H1 (cell line): Measurements from ENCODE around the gene HEXIM2. TPM values are rescaled to one million over a fixed set of nuclear protein-coding genes. Genes with fewer than 3 reads are reported as not detected.

Experiments used
- ASH2L ChIP-seq: fragments of 200-600, 300-600 bp; sonication (generic); IDR thresholded peaks from one replicate; pipeline ENCODE4 v1.7.1; 2017; ENCODE audit warnings: low read length
- BACH1 ChIP-seq: IDR thresholded peaks from 2 replicates; pipeline ENCODE4 v1.6.1; 2012; ENCODE audit warnings: low read length, improper control_type of control experiment
- BCL11A ChIP-seq, 2 experiments: IDR thresholded peaks; one replicate each; pipeline ENCODE4 v1.6.1; 2011; ENCODE audit warnings: low read depth in 2 of 2, low read length in 2 of 2, mild to moderate bottlenecking in 2 of 2
- CBX8 ChIP-seq: fragments of 300-800, 300-1000 bp; sonication (generic); IDR thresholded peaks from 2 replicates; pipeline ENCODE4 v1.7.1; 2016; ENCODE audit warnings: low read depth, low read length, borderline replicate concordance
- CHD1 ChIP-seq: IDR thresholded peaks from 2 replicates; pipeline ENCODE4 v1.6.1; 2012; ENCODE audit warnings: low read depth, low read length, improper control_type of control experiment
- HDAC2 ChIP-seq, 2 experiments: fragments of 300-600 bp in 1 of 2; sonication (generic) in 1 of 2; IDR thresholded peaks; 2 replicates each; pipeline ENCODE4 v1.6.1; 2011 to 2012; ENCODE audit warnings: low read depth in 2 of 2, low read length in 2 of 2, mild to moderate bottlenecking in 2 of 2, moderate library complexity in 2 of 2, borderline replicate concordance in 1 of 2, inconsistent platforms in 1 of 2
- HDAC6 ChIP-seq: IDR thresholded peaks from one replicate; pipeline ENCODE4 v1.7.1; 2012; ENCODE audit warnings: low read depth, mild to moderate bottlenecking, inconsistent platforms, low read length, moderate library complexity
- KDM1A ChIP-seq: fragments of 200-600, 300-600 bp; sonication (generic); IDR thresholded peaks from 2 replicates; pipeline ENCODE4 v1.7.1; 2016; ENCODE audit warnings: mild to moderate bottlenecking, low read length, borderline replicate concordance
- NANOG ChIP-seq: IDR thresholded peaks from 2 replicates; pipeline ENCODE4 v1.6.1; 2011; ENCODE audit warnings: low read length, low read depth, mild to moderate bottlenecking, inconsistent platforms; ENCODE audit not compliant: insufficient read depth, poor library complexity, severe bottlenecking
- POLR2AphosphoS5 ChIP-seq: IDR thresholded peaks from 2 replicates; pipeline ENCODE4 v1.6.1; 2011; ENCODE audit warnings: low read depth, low read length
- RBBP5 ChIP-seq: IDR thresholded peaks from 2 replicates; pipeline ENCODE4 v1.7.1; 2012; ENCODE audit warnings: low read depth, mild to moderate bottlenecking, inconsistent platforms, low read length, moderate library complexity, borderline replicate concordance
- RXRA ChIP-seq: IDR thresholded peaks from 2 replicates; pipeline ENCODE4 v1.6.1; 2011; ENCODE audit warnings: low read depth, mild to moderate bottlenecking, low read length, moderate library complexity; ENCODE audit not compliant: insufficient read depth
- SIN3A ChIP-seq, 2 experiments: IDR thresholded peaks in 1 of 2; conservative IDR thresholded peaks in 1 of 2; 2 replicates each; pipeline ENCODE4 v1.6.1; 2011 to 2012; ENCODE audit warnings: low read length in 2 of 2, improper control_type of control experiment in 1 of 2, low read depth in 1 of 2, mild to moderate bottlenecking in 1 of 2
- SRF ChIP-seq: IDR thresholded peaks from 2 replicates; pipeline ENCODE4 v1.6.1; 2011; ENCODE audit warnings: mild to moderate bottlenecking, low read depth, low read length, moderate library complexity
- TBP ChIP-seq: IDR thresholded peaks from 2 replicates; pipeline ENCODE4 v1.6.1; 2011; ENCODE audit warnings: low read depth, low read length, improper control_type of control experiment
- ZNF274 ChIP-seq: IDR thresholded peaks from 2 replicates; pipeline ENCODE4 v1.7.0; 2012; ENCODE audit warnings: low read length, borderline replicate concordance; ENCODE audit errors: extremely low read depth
- polyA plus RNA-seq, 7 experiments: library from polyadenylated mRNA; depleted of rRNA in 3 of 7; stranded (reverse) in 5 of 7; unstranded in 2 of 7; fragments of >200 nt in 5 of 7; fragments of 200-250 nt in 2 of 7; gene quantifications; 1 replicate in 5 of 7; 2 replicates in 1 of 7; 4 replicates in 1 of 7; pipeline versions ENCODE4 v1.2.1 to v1.2.3, GENCODE V29; 2011 to 2013; ENCODE audit warnings: missing spikeins in 2 of 7, mixed read lengths in 2 of 7
- total RNA-seq: library from RNA; stranded (reverse); fragmentation: NEBNext Ultra II Directional; extraction: Animal tissue kit (Norgen Biotek cat#: 25700); gene quantifications from 2 replicates; pipeline ENCODE4 v1.2.1, GENCODE V29; 2021

HEXIM2 gene
- total and polyA plus RNA-seq, 2 of the 8 experiments (the other 6 are each of a cell fraction or from before 2014, with no cell fraction given) = 7.5 to 13.2 TPM

DNA sequence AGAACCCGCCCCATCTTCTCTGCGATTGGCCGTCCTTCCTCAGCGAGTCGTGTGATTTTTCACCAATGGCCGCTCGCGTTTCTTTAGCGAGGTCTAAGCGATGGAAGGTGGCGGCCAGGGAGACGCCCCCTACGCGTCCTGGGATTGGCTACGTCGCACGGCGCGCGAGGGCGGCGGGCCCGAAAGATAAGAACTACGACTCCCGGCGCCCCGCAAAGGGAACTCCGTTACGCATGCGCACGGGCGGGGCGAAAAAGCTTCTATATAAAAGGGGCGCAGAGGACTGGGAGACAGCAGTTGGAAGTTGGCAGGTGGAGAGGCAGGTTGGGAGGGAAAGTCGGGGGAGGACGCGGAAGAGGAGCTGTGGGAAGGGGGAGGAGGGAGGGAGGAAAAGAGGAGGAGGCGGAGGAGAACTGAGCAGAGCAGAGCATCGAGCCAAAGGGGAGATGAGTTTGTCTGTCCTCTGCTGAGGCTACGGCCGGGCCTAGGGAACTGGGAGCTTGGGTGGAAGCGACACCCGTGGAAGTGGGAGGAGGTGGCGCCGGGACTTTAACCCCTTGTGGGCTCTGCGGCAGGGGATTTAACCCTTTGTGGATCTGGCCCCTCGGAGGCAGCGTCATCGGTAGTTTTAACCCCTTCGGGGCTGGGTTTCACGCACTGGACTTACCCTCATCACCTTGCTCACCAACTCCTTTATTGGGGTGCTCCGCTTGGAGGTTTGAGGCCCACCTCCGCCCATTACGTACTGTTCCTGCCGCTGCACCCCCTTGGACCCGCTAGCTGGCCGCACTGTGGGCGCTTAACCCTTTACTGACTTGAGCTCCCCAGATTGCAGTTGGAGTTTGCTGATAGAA, 13.3 kb upstream of the HEXIM2 start, which contains the start of gene HEXIM1 (continued):
- TF ChIP-seq BCL11A (IDR thresholded peaks at IDR 0.05; ENCODE audit: low read depth in 2 of 2, low read length in 2 of 2) = no peak
- TF ChIP-seq RXRA = no peak
- 0 out of 2 replicates have a peak, but pooled peaks have one; percentile 20 for TF ChIP-seq KDM1A
- TF ChIP-seq RBBP5 = peak; percentile 61
- TF ChIP-seq CBX8 = no peak
- peak; percentile 29 to 61; a peak in 1 of 4 replicates for TF ChIP-seq SIN3A (conservative IDR thresholded peaks at IDR 0.05 in 1 of 2, IDR thresholded peaks at IDR 0.05 in 1 of 2; ENCODE audit: low read depth in 1 of 2, low read length in 2 of 2)
- no peak for TF ChIP-seq ASH2L
- TF ChIP-seq POLR2AphosphoS5 = peak; percentile 100
- TF ChIP-seq CHD1 = no peak
- TF ChIP-seq BACH1 = peak; percentile 88
- no peak for TF ChIP-seq NANOG
- peak; percentile 58 for TF ChIP-seq HDAC6
- TF ChIP-seq HDAC2 (IDR thresholded peaks at IDR 0.05; ENCODE audit: borderline replicate concordance in 1 of 2, low read depth in 2 of 2, low read length in 2 of 2) = peak; percentile 92 to 98; a peak in 3 of 4 replicates
- peak; percentile 99 for TF ChIP-seq TBP
- TF ChIP-seq SRF = no peak
- no peak for TF ChIP-seq ZNF274
